Neural cell (in vitro differentiated cells): ENCODE data around the gene ARMH3. TPM values are rescaled to one million over a fixed set of nuclear protein-coding genes. Genes with fewer than 3 reads are reported as not detected.

Experiments
- H2AFZ ChIP-seq: fragments of 200-600, 300-800 bp; sonication (generic), shearing (Covaris generic); 2 replicates; pipeline ENCODE4 v1.6.0; 2014; ENCODE audit warnings: low read depth, mild to moderate bottlenecking, antibody characterized with exemption, low read length, moderate library complexity
- H3F3A ChIP-seq: fragments of 200-600 bp; shearing (Covaris generic); 2 replicates; pipeline ENCODE4 v1.6.1; 2016; ENCODE audit warnings: mild to moderate bottlenecking, moderate library complexity, mixed read lengths, antibody characterized with exemption, low read length; ENCODE audit not compliant: insufficient read depth, poor library complexity, severe bottlenecking
- H3K27ac ChIP-seq: fragments of 200-600, 300-800 bp; sonication (generic), shearing (Covaris generic); 2 replicates; pipeline ENCODE4 v1.5.1; 2014; ENCODE audit warnings: mild to moderate bottlenecking, low read length, moderate library complexity
- H3K27me3 ChIP-seq: fragments of 300-800, 200-600 bp; sonication (generic), shearing (Covaris generic); 2 replicates; pipeline ENCODE4 v1.6.0; 2014; ENCODE audit warnings: mild to moderate bottlenecking, low read depth, low read length, moderate library complexity; ENCODE audit not compliant: insufficient read depth
- H3K36me3 ChIP-seq: fragments of 300-800, 200-600 bp; sonication (generic), shearing (Covaris generic); 2 replicates; pipeline ENCODE4 v1.5.1; 2014; ENCODE audit warnings: mild to moderate bottlenecking, antibody characterized with exemption, low read length, moderate library complexity; ENCODE audit not compliant: insufficient read depth
- H3K4me2 ChIP-seq: fragments of 300-800, 200-600 bp; sonication (generic), shearing (Covaris generic); 2 replicates; pipeline ENCODE4 v1.6.0; 2014; ENCODE audit warnings: mild to moderate bottlenecking, low read length
- H3K4me3 ChIP-seq: fragments of 300-800, 200-600 bp; sonication (generic), shearing (Covaris generic); 2 replicates; pipeline ENCODE4 v1.5.1; 2014; ENCODE audit warnings: mild to moderate bottlenecking, low read length, moderate library complexity
- H3K79me2 ChIP-seq: fragments of 200-600 bp; shearing (Covaris generic); replicated peaks from 2 replicates; pipeline ENCODE4 v1.6.0; 2014; ENCODE audit warnings: mild to moderate bottlenecking, low read length, moderate library complexity; ENCODE audit not compliant: insufficient read depth
- H3K9ac ChIP-seq: fragments of 300-800, 200-600 bp; sonication (generic), shearing (Covaris generic); 2 replicates; pipeline ENCODE4 v1.6.1; 2016; ENCODE audit warnings: mild to moderate bottlenecking, low read length, mixed read lengths
- H3K9me2 ChIP-seq: fragments of 200-600 bp; shearing (Covaris generic); 2 replicates; pipeline ENCODE4 v1.6.1; 2016; ENCODE audit warnings: mild to moderate bottlenecking, low read length, mixed read lengths; ENCODE audit not compliant: insufficient read depth
- H3K9me3 ChIP-seq: fragments of 200-600, 300-800 bp; sonication (generic), shearing (Covaris generic); 2 replicates; pipeline ENCODE4 v1.6.1; 2016; ENCODE audit warnings: mild to moderate bottlenecking, mixed run types, low read length, moderate library complexity, mixed read lengths
- H4K20me1 ChIP-seq: fragments of 200-600 bp; shearing (Covaris generic); 2 replicates; pipeline ENCODE4 v1.6.1; 2016; ENCODE audit warnings: mild to moderate bottlenecking, mixed run types; ENCODE audit not compliant: insufficient read depth
- CTCF ChIP-seq: fragments of 450-650 bp; IDR thresholded peaks from 2 replicates; pipeline ENCODE4 v1.5.1; 2014; ENCODE audit warnings: antibody characterized with exemption, mild to moderate bottlenecking, moderate library complexity; ENCODE audit not compliant: poor library complexity, severe bottlenecking
- EP300 ChIP-seq: fragments of 450-650 bp; conservative IDR thresholded peaks from 2 replicates; pipeline ENCODE4 v1.6.1; 2014; ENCODE audit warnings: antibody characterized with exemption, mild to moderate bottlenecking, moderate library complexity; ENCODE audit not compliant: poor library complexity, severe bottlenecking
- EZH2 ChIP-seq: fragments of 200-600, 300-800 bp; shearing (Covaris generic), sonication (generic); IDR thresholded peaks from 2 replicates; pipeline ENCODE4 v1.6.1; 2014; ENCODE audit warnings: antibody characterized with exemption, low read length, borderline replicate concordance, mild to moderate bottlenecking; ENCODE audit not compliant: insufficient read depth, poor library complexity, severe bottlenecking
- MXI1 ChIP-seq: fragments of 450-650 bp; conservative IDR thresholded peaks from 2 replicates; pipeline ENCODE4 v1.6.1; 2014; ENCODE audit warnings: antibody characterized with exemption, mild to moderate bottlenecking; ENCODE audit not compliant: poor library complexity, severe bottlenecking
- POLR2AphosphoS5 ChIP-seq: IDR thresholded peaks from 2 replicates; pipeline ENCODE4 v1.6.1; 2012
- RAD21 ChIP-seq: fragments of 450-650 bp; conservative IDR thresholded peaks from 2 replicates; pipeline ENCODE4 v1.6.1; 2014; ENCODE audit warnings: antibody characterized with exemption, mild to moderate bottlenecking, moderate library complexity
- REST ChIP-seq: IDR thresholded peaks from 2 replicates; pipeline ENCODE4 v1.6.1; 2012; ENCODE audit warnings: borderline replicate concordance
- SMC3 ChIP-seq: fragments of 450-650 bp; conservative IDR thresholded peaks from 2 replicates; pipeline ENCODE4 v1.6.1; 2014; ENCODE audit warnings: antibody characterized with exemption, mild to moderate bottlenecking, moderate library complexity; ENCODE audit not compliant: poor library complexity
- TAF1 ChIP-seq: IDR thresholded peaks from 2 replicates; pipeline ENCODE4 v1.6.1; 2012; ENCODE audit warnings: low read depth
- polyA plus RNA-seq: library from polyadenylated mRNA; depleted of rRNA; stranded (reverse); fragments of >200 nt; gene quantifications from 2 replicates; pipeline ENCODE4 v1.2.3, GENCODE V29; 2014

Gene ARMH3
- polyA plus RNA-seq, 1 donor from 2014 or later, result 13.4 TPM

GRCh38 chr10:101939729-101940128 is 116.2 kb downstream of the ARMH3 start:
- Histone ChIP-seq H3K9me2 (no peaks in the 10 kb centered on the region), H3F3A (no peaks in the 10 kb centered on the region), H3K4me2 (no peak overlapping the region), H3K27me3 (no peaks in the 10 kb centered on the region), H3K4me3 (no peak overlapping the region), H3K36me3 (no peaks in the 10 kb centered on the region), H2AFZ (no peak overlapping the region), H3K79me2 (no peaks in the 10 kb centered on the region), H4K20me1 (no peaks in the 10 kb centered on the region), H3K9me3 (no peaks in the 10 kb centered on the region), H3K27ac (no peak overlapping the region), H3K9ac (no peak overlapping the region)
- TF ChIP-seq RAD21, result no peak
- no peak for TF ChIP-seq TAF1
- no peak for TF ChIP-seq EP300
- TF ChIP-seq EZH2, result no peak
- TF ChIP-seq CTCF, result no peak
- TF ChIP-seq POLR2AphosphoS5, result no peak
- no peak for TF ChIP-seq MXI1
- no peak for TF ChIP-seq REST
- TF ChIP-seq SMC3, result no peak

GRCh38 chr10:101939008-101939648 is 116.8 kb downstream of the ARMH3 start:
- Histone ChIP-seq H3K9ac (no peak overlapping the region), H3K79me2 (no peaks in the 10 kb centered on the region), H3K4me2 (no peak overlapping the region), H3K9me3 (no peaks in the 10 kb centered on the region), H3K27ac (no peak overlapping the region), H3K27me3 (no peaks in the 10 kb centered on the region), H3K9me2 (no peaks in the 10 kb centered on the region), H3K36me3 (no peaks in the 10 kb centered on the region), H3K4me3 (no peak overlapping the region), H4K20me1 (no peaks in the 10 kb centered on the region), H2AFZ (no peak overlapping the region), H3F3A (no peaks in the 10 kb centered on the region)
- TF ChIP-seq RAD21 (no peak), POLR2AphosphoS5 (no peak), CTCF (no peak), REST (no peak), MXI1 (no peak), TAF1 (no peak), SMC3 (no peak), EZH2 (no peak), EP300 (no peak)
